GM21576 (cell line): ENCODE results near the gene NT5DC1.
A peak's percentile ranks its signal among the peaks of the same experiment; 100 is the strongest.
"Not testable (repeated sequence)": the region's sequence is repeated elsewhere in the genome, so short reads cannot be mapped to it uniquely, and the experiment has no call there.

Source experiments
- ATAC-seq: cut with Tn5 transposase; IDR thresholded peaks from one replicate; pipeline ENCODE4 v1.9.1; 2021; ENCODE audit warnings: mild to moderate bottlenecking, moderate library complexity; ENCODE audit not compliant: unreplicated experiment

The NT5DC1 gene

DNA sequence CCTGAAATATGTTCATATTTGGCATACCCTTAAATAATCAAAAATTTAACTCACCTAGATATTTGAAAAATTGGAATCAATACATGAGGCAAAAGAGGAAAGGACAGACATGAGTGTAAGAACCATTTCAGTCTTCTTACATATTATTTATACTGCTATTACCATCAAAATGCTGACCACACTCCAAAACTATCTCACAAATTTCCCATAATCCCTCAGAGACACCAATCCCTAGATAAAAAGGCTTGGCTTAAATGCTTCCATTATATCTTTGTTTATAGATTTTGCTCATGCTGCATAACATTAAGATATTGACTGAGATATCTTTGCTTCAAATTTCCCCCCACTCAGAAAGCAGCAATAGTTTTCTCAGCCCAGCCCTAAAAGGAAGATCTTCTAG lies 11.7 kb upstream of the NT5DC1 start:
- no peak for ATAC-seq

DNA sequence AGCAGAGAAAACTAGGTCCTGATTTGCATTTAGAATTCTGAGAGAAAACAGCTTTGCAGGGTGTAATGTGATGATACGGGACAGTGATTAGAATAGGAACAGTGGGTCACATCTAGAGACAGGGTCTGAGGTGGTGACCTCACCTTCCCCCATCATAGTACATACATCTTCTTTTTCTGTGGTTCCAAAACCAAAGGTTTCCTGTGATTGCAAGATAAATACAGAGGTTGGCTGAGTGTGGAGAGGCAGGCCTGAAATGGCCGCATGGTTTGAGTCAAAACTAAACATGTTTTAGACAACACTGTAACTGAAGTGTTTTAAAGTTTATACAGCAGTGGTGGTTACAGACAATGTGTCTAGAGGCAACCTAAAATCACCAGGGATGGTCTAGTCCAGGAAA lies 10.4 kb upstream of the NT5DC1 start:
- peak; percentile 60 for ATAC-seq

- ATAC-seq, result no peak
Observed at GRCh38 chr6:116094041-116094440, 6.6 kb upstream of the NT5DC1 start.

- not testable (repeated sequence) for ATAC-seq
Observed at GRCh38 chr6:116096048-116096759, 4.4 kb upstream of the NT5DC1 start.

DNA sequence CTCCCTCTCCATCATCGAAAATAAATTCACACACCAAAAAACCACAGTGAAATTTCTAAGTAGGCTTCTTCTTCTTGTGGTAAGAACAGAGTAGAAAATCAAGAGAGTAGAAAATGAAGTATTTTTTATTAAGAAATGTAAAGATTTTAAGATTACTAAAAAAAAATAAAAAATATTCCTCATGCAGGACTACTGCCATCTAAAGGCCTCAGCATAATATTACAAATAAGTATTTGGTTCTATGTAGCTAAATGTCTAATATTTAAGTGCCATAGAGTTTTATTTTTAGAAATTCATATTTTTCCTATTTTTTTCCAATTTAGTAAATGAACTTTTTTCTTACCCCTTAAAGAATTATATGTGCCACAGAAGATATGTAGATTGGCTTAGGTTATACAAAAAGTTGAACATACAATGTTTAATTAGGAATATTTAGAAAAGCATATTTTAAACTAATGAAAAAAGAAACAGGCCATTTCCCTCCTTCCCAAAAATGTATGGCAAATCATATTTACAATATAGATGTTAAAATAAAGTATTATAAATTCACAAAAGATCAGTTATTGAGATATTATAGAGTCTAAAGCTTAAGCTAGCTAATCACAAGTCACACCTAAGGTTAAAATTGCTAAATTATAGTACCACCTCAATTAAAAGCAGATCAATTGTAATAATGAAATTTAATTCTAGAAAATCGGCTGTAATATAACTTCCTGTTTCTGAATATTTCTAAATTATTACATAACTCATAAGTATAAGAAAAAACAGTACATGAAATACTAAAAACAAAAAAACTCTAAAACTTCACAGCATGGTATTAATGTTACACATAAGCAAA lies 3.5 kb upstream of the NT5DC1 start:
- no peak for ATAC-seq

DNA sequence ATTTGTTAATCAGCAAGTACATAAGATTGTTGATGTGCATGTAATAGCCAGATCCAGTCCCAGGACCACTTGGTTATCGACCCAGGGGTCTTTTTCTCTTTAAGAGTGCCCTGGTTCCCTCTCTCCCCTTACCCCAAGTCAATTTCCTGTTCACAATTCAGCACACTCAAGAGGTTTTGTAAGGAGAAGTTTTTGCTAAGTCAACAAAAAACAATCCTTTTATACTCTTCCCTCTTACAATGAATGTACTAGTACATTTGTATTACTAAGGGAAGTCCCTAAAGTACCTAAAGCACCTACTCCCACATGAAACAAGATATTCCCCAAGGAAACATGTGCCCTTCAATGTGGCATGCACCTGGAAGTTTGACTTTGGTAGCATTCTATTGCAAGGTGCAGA lies 1.6 kb upstream of the NT5DC1 start:
- no peak for ATAC-seq

DNA sequence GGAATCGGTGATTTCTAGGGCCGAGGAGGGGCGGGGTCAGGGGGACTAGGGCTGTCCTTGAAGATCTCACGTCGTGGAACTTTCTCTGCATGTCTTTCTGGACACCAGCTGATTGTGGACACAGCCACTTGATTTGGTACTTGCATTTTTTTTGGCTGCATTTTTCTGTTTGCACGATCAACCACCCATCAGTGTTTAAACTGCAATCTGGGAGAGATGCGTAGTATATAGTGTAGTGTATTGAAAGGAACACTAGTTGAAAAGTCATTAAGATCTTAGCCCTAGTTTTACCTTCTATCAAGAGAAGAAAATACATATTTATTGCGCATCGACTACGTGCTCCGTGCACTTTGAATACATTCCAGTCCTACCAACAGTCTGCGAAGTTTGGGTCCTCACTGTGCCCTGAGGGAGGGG lies 657 bp downstream of the NT5DC1 start:
- ATAC-seq, result no peak

- ATAC-seq, result no peak
Observed at GRCh38 chr6:116101790-116102189, 1.1 kb downstream of the NT5DC1 start.

DNA sequence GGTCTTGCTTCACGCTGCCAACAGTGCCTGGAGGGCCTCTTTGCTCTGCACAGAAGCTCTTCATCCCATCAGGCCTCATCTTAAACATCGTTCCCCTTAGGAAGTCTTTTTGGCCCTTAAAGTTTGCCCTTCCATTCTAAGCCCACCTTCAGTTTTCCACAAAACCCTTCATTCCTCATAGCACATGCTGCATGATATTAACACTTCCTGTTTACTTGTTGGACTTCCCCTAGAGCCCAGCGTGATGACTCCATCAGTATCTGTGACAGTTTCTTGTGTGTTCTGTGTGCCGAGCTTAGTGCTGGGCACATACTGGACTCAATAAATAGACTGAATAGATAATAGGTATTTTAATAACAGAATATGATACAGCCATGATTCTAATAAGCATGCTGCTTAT lies 2.2 kb downstream of the NT5DC1 start:
- ATAC-seq, result no peak

DNA sequence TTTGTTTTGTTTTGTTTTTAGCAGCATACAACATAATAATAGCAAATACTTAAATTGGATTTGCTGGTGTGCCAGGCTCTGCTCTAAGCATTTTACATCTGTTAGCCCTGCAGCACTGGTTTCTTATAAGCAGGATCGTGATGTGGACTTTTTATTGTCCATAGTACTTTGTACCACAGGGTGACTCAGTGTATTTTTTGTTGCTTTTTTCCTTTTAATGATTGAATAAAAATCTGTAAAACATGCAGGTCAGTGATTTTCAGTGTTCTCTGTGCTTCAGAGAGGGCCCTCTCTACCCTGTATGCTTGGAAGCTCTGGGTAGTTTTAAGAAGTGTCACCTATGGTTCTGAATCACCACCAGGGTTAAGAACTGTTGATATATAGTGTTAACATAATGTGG lies 4.0 kb downstream of the NT5DC1 start:
- no peak for ATAC-seq

DNA sequence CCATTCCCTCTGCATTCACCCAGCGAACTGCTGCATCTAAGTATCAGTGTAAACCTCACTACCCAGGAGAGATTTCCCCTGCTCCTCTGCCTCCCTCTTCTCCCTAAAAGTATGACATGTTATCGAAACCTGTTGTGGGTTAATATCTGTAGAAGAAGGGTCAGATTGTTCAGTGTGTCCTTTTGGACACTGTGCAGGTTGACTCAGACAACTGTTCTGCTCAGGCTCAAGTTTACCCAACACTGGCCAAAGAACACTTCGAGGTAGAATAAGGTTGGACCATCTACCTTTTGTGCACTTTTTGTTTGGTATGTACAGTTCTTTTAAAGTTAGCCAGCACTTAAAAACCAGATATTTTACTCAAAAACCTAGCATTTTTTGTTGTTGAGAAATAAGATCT lies 4.6 kb downstream of the NT5DC1 start:
- ATAC-seq, result no peak

DNA sequence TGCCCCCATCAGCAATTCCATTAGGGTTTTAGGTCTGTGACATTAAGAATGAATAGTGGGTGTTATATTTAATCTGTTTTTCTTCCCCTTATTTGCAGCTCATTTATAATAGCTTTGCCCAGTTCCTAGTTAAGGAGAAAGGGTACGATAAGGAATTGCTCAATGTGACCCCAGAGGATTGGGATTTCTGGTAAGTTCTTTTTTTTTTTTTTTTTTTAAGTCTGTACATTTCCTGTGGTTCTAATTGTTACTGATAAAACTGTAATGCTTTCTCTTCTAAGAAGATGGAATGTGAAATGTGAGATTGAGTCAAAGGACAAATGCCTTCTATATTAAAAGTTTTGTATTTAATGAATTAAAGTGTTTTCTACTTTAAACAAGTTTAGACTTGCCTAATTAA lies 5.5 kb downstream of the NT5DC1 start:
- no peak for ATAC-seq

- ATAC-seq, result no peak
Observed at GRCh38 chr6:116108836-116109235, 8.2 kb downstream of the NT5DC1 start.

DNA sequence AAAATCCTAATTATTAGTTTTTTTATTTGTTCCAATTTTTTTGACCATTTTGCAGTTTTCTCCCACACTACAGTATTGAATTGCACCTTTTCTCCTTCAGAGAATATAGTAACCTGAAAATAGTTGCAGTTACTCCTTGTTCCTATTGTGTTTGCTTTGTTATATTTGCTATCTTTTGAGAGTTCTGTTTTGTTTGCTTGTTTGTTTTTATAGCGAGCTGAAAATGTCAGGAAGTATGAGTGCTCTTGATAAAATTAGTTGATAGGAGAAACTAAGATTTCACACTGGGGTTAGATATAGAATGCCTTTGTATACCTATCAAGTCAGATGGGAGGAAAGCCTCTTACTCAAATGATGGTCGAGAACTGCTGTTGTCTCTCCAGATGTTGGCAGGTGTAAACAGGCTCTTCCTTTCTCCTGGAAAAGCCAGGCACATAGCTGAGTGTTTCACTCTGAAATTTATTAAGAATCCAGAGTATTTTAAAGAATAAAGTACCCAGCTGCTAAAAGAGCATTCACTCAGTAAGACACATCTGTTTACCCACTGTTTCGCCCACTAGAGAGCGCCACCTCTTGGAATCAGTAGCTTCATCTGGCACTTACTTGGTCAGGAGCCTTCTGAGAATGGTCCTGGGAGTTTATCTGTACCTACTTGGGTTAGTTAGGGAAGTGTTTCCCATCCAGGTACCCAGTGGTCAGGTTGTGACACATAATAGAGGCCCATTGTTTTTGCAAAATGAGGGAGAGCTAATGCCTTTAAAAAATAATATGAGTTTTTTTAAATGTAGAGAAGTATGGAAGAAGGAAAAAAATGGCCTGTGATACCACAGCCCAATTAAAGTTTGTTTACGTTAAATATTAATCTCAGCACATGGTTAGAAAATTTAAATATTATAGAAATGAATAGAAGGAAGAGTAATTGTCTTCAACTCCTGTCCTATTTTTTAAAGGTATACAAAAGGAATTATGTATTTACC lies 11.2 kb downstream of the NT5DC1 start:
- peak; percentile 87 for ATAC-seq

GRCh38 chr6:116113386-116113785 lies 12.7 kb downstream of the NT5DC1 start:
- ATAC-seq, result no peak

DNA sequence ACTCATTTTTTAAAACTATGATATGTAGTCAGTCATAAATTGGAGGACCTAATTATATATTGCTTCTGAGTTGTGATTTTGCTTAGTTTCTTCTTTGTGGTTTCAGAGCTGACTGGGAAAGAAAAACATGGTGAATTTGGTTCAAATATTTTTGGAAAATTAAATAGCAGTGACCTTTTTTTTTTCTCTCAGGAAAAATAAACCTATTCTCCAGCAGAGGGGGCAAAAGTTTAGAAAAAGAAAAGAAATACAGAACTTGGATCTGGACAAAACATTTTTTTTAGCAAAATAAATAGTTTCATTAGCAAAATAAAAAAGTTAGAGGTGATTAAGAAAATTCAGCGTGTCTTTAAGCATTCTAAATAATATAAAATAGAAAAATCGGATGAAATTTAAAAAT lies 15.1 kb downstream of the NT5DC1 start:
- ATAC-seq, result no peak

GRCh38 chr6:116118608-116119007 lies 18.0 kb downstream of the NT5DC1 start:
- no peak for ATAC-seq

- no peak for ATAC-seq
Observed at GRCh38 chr6:116120430-116120829, 19.8 kb downstream of the NT5DC1 start.

DNA sequence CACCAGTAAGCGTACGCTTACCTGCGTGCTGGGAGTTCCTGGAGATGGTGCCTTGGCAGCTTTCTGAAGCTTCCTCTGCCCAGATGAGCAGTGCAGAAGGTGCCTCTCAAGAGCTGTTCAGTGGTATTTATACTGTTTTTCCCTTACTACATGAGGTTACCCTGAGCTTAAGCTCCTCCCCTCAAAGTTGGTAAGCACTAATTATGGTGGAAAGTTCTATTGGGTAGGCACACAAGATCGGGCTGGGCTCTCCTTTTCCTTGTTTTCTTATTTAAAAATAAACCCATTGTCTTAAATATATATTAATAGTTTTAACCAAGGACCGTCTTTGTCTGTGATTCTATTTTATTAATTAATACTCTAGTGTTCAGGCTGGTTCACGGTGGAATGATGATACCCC lies 25.4 kb downstream of the NT5DC1 start, which contains the start of gene COL10A1:
COL10A1 (minus strand) TSS at position 101 of the 400 bp plus-strand sequence. CDS start 640 bp downstream, outside the sequence.
- ATAC-seq, result no peak

- ATAC-seq, result no peak
Observed at GRCh38 chr6:116127771-116128493, 27.3 kb downstream of the NT5DC1 start.
